Measurements from ENCODE around the gene TMEM164.

The TMEM164 gene

DNA sequence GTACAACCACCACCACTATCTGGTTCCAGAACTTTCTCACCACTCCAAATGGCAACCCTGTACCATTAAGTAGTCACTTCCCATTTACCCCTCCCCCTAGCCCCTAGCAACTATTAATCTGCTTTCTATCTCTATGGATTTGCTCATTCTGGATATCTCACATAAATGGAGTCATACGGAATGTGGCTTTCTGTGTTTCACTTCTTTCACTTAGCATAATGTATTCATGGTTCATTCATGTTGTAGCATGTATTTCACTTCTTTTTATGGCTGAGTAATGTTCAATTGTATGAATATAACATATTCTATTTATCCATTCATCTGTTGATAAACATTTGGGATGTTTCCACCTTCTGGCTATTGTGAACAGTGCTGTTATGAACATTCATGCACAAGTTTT is 210.3 kb downstream of the TMEM164 start:
- CTCF ChIA-PET, result no interaction called here
- DNase-seq (ENCODE audit: extremely low spot score), result no peak
- POLR2A ChIA-PET, result no interaction called here
- TF ChIP-seq HDGF (IDR thresholded peaks at IDR 0.05; ENCODE audit: borderline replicate concordance) (no peak), NFRKB (IDR thresholded peaks at IDR 0.05) (no peak), ZNF384 (IDR thresholded peaks at IDR 0.05) (no peak), L3MBTL2 (conservative IDR thresholded peaks at IDR 0.05) (no peak), FOXA1 (IDR thresholded peaks at IDR 0.05) (no peak), FOXM1 (IDR thresholded peaks at IDR 0.05; ENCODE audit: borderline replicate concordance) (no peak), LEF1 (IDR thresholded peaks at IDR 0.05; ENCODE audit: borderline replicate concordance) (no peak)

DNA sequence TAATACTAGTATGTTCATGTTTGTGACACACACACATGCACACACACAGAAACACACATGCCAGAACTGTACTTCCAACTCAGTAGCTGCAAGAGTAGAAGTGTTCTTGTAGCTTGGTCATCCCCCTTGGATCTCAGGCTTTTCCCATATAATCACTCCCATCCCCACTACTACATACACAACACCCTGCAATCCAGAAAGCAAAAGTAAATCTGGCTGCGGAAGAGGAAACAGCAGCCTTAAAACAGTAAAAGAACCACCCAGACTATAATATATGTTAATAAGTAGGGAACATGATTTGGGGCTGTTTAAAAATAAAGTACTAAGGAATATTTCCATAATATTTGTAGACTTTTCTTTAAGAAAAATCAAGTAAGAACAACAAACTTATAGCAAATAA is 211.8 kb downstream of the TMEM164 start:
- ChIA-PET CTCF (no interaction called here), POLR2A (no interaction called here)
- DNase-seq (ENCODE audit: extremely low spot score), result no peak
- TF ChIP-seq ARNT (IDR thresholded peaks at IDR 0.05), result no peak
- no peak for TF ChIP-seq L3MBTL2 (conservative IDR thresholded peaks at IDR 0.05)
- no peak for TF ChIP-seq HDGF (IDR thresholded peaks at IDR 0.05; ENCODE audit: borderline replicate concordance)
- TF ChIP-seq ZNF384 (IDR thresholded peaks at IDR 0.05), result no peak
- TF ChIP-seq, protein P1, sequence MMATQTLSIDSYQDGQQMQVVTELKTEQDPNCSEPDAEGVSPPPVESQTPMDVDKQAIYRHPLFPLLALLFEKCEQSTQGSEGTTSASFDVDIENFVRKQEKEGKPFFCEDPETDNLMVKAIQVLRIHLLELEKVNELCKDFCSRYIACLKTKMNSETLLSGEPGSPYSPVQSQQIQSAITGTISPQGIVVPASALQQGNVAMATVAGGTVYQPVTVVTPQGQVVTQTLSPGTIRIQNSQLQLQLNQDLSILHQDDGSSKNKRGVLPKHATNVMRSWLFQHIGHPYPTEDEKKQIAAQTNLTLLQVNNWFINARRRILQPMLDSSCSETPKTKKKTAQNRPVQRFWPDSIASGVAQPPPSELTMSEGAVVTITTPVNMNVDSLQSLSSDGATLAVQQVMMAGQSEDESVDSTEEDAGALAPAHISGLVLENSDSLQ (IDR thresholded peaks at IDR 0.05), result no peak
- no peak for TF ChIP-seq NFRKB (IDR thresholded peaks at IDR 0.05)
- no peak for TF ChIP-seq FOXK2 (IDR thresholded peaks at IDR 0.05)
- no peak for TF ChIP-seq CTBP1 (IDR thresholded peaks at IDR 0.05; ENCODE audit: borderline replicate concordance)
- no peak for TF ChIP-seq SP1 (IDR thresholded peaks at IDR 0.05)
- no peak for TF ChIP-seq ELF4 (IDR thresholded peaks at IDR 0.05)
- no peak for TF ChIP-seq FOXA1 (IDR thresholded peaks at IDR 0.05)
- no peak for TF ChIP-seq FOXM1 (IDR thresholded peaks at IDR 0.05; ENCODE audit: borderline replicate concordance)
- no peak for TF ChIP-seq BHLHE40 (IDR thresholded peaks at IDR 0.05; ENCODE audit: borderline replicate concordance)
- no peak for TF ChIP-seq LEF1 (IDR thresholded peaks at IDR 0.05; ENCODE audit: borderline replicate concordance)
- TF ChIP-seq SUZ12 (IDR thresholded peaks at IDR 0.05), result no peak
- TF ChIP-seq TARDBP (IDR thresholded peaks at IDR 0.05), result no peak

DNA sequence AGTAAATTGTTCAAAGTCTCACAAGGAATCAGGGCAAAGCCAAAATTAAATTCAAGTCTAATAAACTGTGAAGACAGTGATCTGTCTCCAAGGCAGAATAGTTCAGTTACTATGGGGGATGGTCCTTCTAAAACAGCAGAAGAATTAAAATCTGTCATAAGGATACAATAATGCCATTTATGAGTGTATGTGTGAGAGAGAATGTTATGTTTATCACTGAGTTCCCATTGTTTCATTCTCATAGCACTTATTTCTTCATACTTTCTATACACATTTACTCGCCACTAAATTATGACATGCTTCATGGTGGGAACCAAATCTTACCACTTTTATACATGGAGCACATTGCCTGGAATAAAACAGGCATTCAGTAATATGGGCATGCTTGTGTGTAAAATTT is 212.5 kb downstream of the TMEM164 start:
- DNase-seq (ENCODE audit: extremely low spot score), result no peak
- ChIA-PET POLR2A (no interaction called here), CTCF (no interaction called here)
- no peak for TF ChIP-seq BHLHE40 (IDR thresholded peaks at IDR 0.05; ENCODE audit: borderline replicate concordance)
- no peak for TF ChIP-seq FOXA1 (IDR thresholded peaks at IDR 0.05)
- no peak for TF ChIP-seq ELF4 (IDR thresholded peaks at IDR 0.05)
- TF ChIP-seq TARDBP (IDR thresholded peaks at IDR 0.05), result no peak
- TF ChIP-seq L3MBTL2 (conservative IDR thresholded peaks at IDR 0.05), result no peak
- TF ChIP-seq, protein P1 (IDR thresholded peaks at IDR 0.05), result no peak
- no peak for TF ChIP-seq LEF1 (IDR thresholded peaks at IDR 0.05; ENCODE audit: borderline replicate concordance)
- no peak for TF ChIP-seq NFRKB (IDR thresholded peaks at IDR 0.05)
- TF ChIP-seq FOXM1 (IDR thresholded peaks at IDR 0.05; ENCODE audit: borderline replicate concordance), result no peak
- TF ChIP-seq FOXK2 (IDR thresholded peaks at IDR 0.05), result no peak
- TF ChIP-seq ZNF384 (IDR thresholded peaks at IDR 0.05), result no peak
- TF ChIP-seq CTBP1 (IDR thresholded peaks at IDR 0.05; ENCODE audit: borderline replicate concordance), result no peak
- TF ChIP-seq ARNT (IDR thresholded peaks at IDR 0.05), result no peak

DNA sequence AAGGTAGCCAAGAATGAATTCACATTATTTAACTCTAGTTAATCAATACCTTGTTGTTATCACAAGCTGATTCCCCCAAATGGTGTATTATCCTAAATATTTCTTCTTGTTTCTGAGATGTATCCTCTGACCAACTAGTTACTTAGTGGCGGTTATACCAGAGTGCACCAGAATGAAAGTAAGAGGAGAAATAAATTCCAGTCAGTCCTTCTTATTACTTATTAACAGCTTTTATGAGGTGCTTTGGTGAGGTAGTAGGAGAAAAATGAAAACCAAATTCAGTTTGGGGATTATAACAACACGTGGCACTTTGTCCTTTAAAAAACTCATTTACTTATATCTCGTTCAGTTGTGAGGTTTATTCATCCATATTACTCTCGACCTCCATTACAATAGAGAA is 213.1 kb downstream of the TMEM164 start:
- TF ChIP-seq FOXK2 (IDR thresholded peaks at IDR 0.05), result no peak
- TF ChIP-seq SUZ12 (IDR thresholded peaks at IDR 0.05), result no peak
- TF ChIP-seq FOXM1 (IDR thresholded peaks at IDR 0.05; ENCODE audit: borderline replicate concordance), result no peak
- no peak for TF ChIP-seq ARNT (IDR thresholded peaks at IDR 0.05)
- no peak for TF ChIP-seq NFRKB (IDR thresholded peaks at IDR 0.05)
- no peak for TF ChIP-seq LEF1 (IDR thresholded peaks at IDR 0.05; ENCODE audit: borderline replicate concordance)
- TF ChIP-seq ELF4 (IDR thresholded peaks at IDR 0.05), result no peak
- TF ChIP-seq ZNF384 (IDR thresholded peaks at IDR 0.05), result no peak
- no peak for TF ChIP-seq L3MBTL2 (conservative IDR thresholded peaks at IDR 0.05)
- no peak for TF ChIP-seq HDGF (IDR thresholded peaks at IDR 0.05; ENCODE audit: borderline replicate concordance)
- TF ChIP-seq CTBP1 (IDR thresholded peaks at IDR 0.05; ENCODE audit: borderline replicate concordance), result no peak
- no peak for TF ChIP-seq BHLHE40 (IDR thresholded peaks at IDR 0.05; ENCODE audit: borderline replicate concordance)
- TF ChIP-seq, protein P1 (IDR thresholded peaks at IDR 0.05), result no peak
- no peak for TF ChIP-seq TARDBP (IDR thresholded peaks at IDR 0.05)
- TF ChIP-seq SP1 (IDR thresholded peaks at IDR 0.05), result no peak
- no peak for DNase-seq (ENCODE audit: extremely low spot score)
- ChIA-PET CTCF (no interaction called here), POLR2A (no interaction called here)

DNA sequence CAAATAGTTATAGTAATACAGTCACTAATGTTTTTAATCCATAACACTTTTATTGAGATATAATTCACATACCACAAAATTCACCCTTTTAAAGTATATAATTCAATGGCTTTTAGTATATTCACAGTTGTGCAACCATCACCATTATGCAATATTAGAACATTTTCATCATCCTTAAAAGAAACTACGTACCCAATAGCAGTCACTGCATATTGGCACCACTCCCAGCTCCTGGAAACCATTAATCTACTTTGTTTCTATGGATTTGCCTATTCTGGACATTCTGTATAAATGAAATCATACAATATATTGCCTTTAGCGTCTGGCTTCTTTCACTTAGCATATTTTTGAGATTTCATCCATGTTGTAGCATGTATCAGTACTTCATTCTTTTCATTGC is 215.7 kb downstream of the TMEM164 start:
- TF ChIP-seq LEF1 (IDR thresholded peaks at IDR 0.05; ENCODE audit: borderline replicate concordance) (no peak), SUZ12 (IDR thresholded peaks at IDR 0.05) (no peak), L3MBTL2 (conservative IDR thresholded peaks at IDR 0.05) (no peak), ELF4 (IDR thresholded peaks at IDR 0.05) (no peak), BHLHE40 (IDR thresholded peaks at IDR 0.05; ENCODE audit: borderline replicate concordance) (no peak)
- TF ChIP-seq, protein P1 (IDR thresholded peaks at IDR 0.05), result no peak
- CTCF ChIA-PET, result no interaction called here
- POLR2A ChIA-PET, result interaction anchor here (2.0 kb wide), 1 partner anchor 11 kb away, joined by 8 read pairs; no protein-coding TSS in a partner anchor
- DNase-seq (ENCODE audit: extremely low spot score), result no peak

DNA sequence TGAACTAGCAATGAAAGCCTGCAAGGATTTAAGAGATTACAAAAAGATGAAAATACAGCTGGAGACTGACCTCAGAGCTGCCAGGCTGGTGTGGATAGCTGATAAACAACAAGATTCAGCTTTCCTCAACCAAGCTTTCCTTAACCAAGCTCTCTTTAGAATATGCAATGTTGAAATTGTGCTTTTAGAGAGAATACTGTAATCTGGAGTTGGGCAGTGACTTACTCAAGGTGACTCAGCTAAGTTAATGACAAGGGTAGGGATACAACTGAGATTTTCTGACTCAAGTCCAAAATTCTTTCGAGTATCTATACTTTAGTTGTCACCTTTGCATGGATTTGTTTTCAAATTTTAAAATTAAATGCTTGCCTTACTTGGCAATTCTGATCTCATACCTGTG is 217.0 kb downstream of the TMEM164 start:
- no peak for TF ChIP-seq SUZ12 (IDR thresholded peaks at IDR 0.05)
- no peak for TF ChIP-seq HDGF (IDR thresholded peaks at IDR 0.05; ENCODE audit: borderline replicate concordance)
- TF ChIP-seq FOXK2 (IDR thresholded peaks at IDR 0.05), result no peak
- no peak for TF ChIP-seq CTBP1 (IDR thresholded peaks at IDR 0.05; ENCODE audit: borderline replicate concordance)
- TF ChIP-seq, protein P1 (IDR thresholded peaks at IDR 0.05), result no peak
- no peak for TF ChIP-seq NFRKB (IDR thresholded peaks at IDR 0.05)
- TF ChIP-seq SP1 (IDR thresholded peaks at IDR 0.05), result no peak
- no peak for TF ChIP-seq FOXM1 (IDR thresholded peaks at IDR 0.05; ENCODE audit: borderline replicate concordance)
- no peak for TF ChIP-seq ARNT (IDR thresholded peaks at IDR 0.05)
- no peak for TF ChIP-seq LEF1 (IDR thresholded peaks at IDR 0.05; ENCODE audit: borderline replicate concordance)
- TF ChIP-seq BHLHE40 (IDR thresholded peaks at IDR 0.05; ENCODE audit: borderline replicate concordance), result no peak
- TF ChIP-seq ELF4 (IDR thresholded peaks at IDR 0.05), result no peak
- no peak for TF ChIP-seq ZNF384 (IDR thresholded peaks at IDR 0.05)
- TF ChIP-seq TARDBP (IDR thresholded peaks at IDR 0.05), result no peak
- TF ChIP-seq L3MBTL2 (conservative IDR thresholded peaks at IDR 0.05), result no peak
- no peak for TF ChIP-seq FOXA1 (IDR thresholded peaks at IDR 0.05)
- POLR2A ChIA-PET, result interaction anchor here (1.1 to 2.0 kb wide), 3 partner anchors 10 to 17 kb away, joined by 3 to 8 read pairs (median 3); no protein-coding TSS in a partner anchor
- CTCF ChIA-PET, result interaction anchor here (0.6 kb wide), 1 partner anchor 52 kb away, joined by 3 read pairs; no protein-coding TSS in a partner anchor
- no peak for DNase-seq (ENCODE audit: extremely low spot score)

All from HEK293T (cell line).